Stimulated activated CD4-positive, alpha-beta T cell treated with anti-CD3 and anti-CD28 coated beads, Interleukin-15, amount 100 ng/mL, for 24 hours (primary cell): ENCODE data around the gene RINL.
A peak's percentile ranks its signal among the peaks of the same experiment; 100 is the strongest.
"Not testable (repeated sequence)": the region's sequence is repeated elsewhere in the genome, so short reads cannot be mapped to it uniquely, and the experiment has no call there.

Experiments used
- DNase-seq: peaks from one replicate; pipeline ENCODE4 v3.0.0-alpha.2; 2020

Gene RINL

DNA sequence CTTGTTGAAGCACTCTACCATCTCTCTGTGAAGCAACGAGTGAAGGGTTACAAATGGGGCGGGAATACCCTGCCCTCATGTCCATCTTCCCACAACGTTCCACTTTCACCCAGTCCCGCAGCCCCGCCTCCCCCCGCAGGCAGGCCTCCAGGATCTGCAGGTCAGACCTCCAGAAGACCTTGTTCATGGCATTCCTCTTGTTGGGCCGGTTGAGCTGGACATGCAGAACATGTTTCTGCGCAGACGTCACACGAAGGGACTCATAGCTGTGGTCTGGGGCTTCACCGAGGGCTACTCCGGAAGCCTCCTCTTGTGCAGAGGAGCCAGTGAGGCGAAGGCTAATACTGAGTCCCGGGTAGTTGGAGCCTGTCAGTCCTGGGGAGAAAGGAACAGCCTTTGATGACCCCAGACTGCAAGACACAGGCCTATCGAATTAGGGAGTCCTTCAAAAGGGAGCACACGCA lies 46.9 kb downstream of the RINL start:
- peak; percentile 45 for DNase-seq

DNA sequence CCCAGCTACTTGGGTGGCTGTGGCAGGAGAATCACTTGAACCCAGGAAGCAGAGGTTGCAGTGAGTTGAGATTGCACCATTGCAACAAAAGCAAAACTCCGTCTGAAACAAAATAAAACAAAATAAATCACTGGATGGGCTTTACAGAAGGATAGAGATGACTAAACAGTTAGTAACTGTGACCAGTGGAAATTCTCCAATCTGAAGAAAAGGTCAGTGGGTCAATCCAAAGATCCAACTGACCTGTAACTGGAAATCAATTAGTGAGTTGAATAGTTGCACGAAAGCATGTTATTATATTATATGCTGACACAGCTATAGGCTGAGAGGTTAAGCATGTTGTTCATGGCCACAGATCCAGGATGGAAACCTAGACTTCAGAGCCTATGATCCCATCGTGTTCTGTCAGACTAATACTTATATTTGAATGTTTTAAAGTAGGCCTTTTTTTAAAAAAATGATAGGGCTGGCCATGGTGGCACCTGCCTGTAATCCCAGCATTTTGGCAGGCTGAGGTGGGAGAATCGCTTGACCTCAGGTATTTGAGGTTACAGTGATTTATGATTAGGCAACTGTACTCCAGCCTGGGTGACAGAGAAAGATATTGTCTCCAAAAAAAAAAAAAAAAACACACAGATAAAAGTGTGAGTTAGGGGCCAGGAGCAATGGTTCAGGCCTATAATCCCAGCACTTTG lies 47.9 kb downstream of the RINL start:
- DNase-seq = no peak

DNA sequence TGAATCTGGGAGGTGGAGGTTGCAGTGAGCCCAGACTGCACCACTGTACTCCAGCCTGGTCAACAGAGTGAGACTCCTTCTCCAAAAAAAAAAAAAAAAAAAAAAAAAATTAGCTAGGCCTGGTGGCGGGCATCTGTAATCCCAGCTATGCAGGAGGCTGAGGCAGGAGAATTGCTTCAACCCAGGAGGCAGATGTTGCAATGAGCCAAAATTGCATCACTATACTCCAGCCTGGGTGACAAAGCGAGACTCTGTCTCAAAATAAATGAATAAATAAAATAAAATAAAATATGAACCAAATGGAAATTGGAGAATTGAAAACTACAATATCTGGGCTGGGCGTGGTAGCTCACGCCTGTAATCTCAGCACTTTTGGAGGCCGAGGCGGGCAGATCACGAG lies 48.9 kb downstream of the RINL start:
- not testable (repeated sequence) for DNase-seq

DNA sequence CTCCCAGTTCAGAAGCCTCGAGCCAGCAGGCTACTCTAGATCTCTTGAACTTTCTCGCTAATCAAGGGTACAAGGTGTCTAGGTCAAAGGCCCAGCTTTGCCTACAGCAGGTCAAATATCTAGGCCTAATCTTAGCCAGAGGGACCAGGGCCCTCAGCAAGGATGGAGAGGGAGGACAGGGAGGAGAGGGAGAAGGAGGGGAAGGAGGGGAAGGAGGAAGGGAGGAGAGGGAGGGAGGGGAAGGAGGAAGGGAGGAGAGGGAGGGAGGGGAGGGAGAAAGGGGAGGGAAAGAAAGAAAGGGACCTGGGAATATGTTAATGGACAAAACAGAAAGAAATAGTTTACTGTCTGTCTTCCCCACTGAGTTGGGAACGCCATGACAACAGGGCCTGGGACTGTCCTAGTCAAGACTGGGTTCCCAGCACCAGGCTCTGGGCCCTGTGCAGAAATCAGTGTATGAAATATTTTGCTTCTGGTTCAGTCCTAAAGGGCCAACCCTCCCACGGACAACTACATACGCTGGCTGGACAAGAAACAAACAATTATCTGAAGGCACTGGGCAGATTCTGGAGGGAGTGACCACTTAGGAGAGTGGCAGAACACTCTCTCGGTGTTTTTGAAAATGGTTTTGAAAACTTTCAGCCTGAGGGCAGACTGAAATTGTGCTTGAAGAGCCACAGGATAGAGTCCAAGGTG lies 51.1 kb downstream of the RINL start:
- no peak for DNase-seq

DNA sequence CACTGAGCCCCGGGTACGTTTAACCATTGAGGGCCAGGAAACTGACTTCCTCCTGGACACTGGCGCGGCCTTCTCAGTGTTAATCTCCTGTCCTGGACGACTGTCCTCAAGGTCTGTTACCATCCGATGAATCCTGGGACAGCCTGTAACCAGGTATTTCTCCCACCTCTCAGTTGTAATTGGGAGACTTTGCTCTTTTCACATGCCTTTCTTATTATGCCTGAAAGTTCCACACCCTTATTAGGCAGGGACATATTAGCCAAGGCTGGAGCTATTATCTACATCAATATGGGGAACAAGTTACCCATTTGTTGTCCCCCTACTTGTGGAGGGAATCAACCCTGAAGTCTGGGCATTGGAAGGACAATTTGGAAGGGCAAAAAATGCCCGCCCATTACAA lies 52.1 kb downstream of the RINL start:
- DNase-seq = not testable (repeated sequence)

DNA sequence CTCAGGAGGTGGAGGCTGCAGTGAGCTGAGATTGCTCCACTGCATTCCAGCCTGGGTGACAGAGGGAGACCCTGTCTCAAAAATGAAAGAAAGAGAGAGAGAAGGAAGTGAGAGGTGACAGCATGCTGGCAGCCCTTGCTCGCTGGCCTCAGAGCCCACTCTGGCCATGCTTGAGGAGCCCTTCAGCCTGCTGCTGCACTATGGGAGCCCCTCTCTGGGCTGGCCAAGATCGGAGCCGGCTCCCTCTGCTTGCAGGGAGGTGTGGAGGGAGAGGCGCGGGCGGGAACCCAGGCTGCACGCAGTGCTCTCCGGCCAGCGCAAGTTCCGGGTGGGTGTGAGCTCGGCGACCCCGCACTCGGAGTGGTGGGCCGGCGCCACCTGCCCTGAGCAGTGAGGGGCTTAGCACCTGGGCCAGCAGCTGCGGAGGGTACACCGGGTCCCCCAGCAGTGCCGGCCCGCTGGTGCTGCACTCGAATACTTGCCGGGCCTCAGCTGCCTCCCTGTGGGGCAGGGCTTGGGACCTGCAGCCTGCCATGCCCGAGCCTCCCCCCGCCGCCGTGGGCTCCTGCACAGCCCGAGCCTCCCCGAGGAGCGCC lies 56.7 kb downstream of the RINL start:
- DNase-seq = not testable (repeated sequence)

DNA sequence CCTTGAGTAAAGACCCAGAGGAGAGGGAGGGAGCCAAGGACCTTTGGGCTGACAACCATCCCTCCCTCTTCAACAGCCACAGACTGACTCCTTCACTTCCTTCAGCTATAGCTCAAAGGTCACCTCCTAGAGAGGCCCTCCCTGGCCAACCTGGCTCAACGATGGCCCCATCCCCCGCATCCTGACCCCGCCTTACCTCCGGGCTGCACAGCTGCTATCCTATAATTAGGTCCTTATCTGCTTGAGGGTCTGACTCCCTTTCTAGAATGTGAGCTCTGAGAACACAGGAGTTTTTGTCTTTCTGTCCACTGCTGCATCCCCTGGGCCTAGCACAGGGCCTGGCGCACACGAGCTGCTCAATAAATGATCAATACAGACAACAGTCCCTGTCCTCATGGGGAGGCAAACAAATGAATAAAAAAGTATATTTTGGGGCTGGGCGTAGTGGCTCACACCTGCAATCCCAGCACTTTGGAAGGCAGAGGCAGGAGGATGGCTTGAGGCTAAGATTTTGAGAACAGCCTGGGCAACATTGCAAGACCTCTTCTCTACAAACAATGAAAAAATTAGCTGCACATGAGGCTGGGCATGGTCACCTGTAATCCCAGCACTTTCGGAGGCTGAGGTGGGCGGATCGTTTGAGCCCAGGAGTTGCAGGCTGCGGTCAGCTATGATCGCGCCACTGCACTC lies 58.7 kb downstream of the RINL start:
- DNase-seq = no peak
